Measurements from ENCODE around the gene RUNDC1. TPM values are rescaled to one million over a fixed set of nuclear protein-coding genes. Genes with fewer than 3 reads are reported as not detected.
A peak's percentile ranks its signal among the peaks of the same experiment; 100 is the strongest.

RUNDC1 gene
- total RNA-seq, 1 donor from 2014 or later = 13.1 TPM

DNA sequence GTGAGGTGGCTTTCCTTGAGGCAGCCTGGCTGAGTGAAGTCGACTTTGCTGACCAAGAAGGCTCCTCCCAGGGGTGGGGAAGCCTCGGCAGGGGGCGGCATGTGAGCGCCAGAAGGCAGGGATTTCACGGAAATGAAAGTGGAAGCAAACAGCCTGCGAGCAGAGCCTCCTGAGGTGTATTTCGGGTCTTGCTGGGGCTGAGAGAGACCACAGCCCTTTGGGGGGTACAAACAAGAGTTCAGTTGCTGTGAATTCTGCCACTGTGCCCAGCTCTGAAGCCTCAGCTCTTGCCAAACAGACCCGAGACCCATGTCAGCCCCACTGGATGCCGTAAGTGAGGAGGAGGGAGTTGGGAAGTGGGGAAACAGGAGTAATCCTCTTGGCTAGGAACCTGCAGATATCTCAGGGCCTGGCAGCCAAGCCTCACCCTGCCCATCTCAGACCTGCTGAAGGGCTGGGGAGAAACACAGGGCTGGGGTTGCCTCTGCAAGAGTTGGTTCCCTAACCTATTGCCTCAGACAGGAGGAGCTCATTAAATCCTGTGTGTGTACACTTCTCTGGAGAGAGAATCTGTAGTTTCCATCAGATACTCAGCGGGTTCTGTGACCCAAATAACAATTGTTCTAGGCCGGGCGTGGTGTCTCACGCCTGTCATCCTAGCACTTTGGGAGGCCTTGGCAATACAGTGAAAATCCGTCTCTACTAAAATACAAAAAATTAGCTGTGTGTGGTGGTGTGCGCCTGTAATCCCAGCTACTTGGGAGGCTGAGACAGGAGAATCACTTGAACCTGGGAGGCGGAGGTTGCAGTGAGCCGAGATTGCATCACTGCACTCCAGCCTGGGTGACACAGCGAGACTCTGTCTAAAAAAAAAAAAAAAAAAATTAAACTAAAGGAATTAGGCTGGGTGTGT is 26.5 kb downstream of the RUNDC1 start, which contains the start of gene IFI35:
IFI35 (plus strand) TSS at position 146 of the 913 bp plus-strand sequence; CDS start at position 310, 164 bp downstream.
- DNase-seq (ENCODE audit: low spot score) = peak; percentile 78
- peak; percentile 67 for TF ChIP-seq CTCF (IDR thresholded peaks at IDR 0.05)
- H3K36me3 Mint-ChIP-seq (ENCODE audit: low read depth) = peaks cover 7% of the 10 kb centered on the region
- H3K9me3 Mint-ChIP-seq (ENCODE audit: low read depth) = no peaks in the 10 kb centered on the region
- H3K4me1 Mint-ChIP-seq (ENCODE audit: low read depth) = peaks cover 28% of the 10 kb centered on the region
- H3K4me3 Mint-ChIP-seq (ENCODE audit: unreplicated experiment) = peak within 1 kb of the TSS; percentile 91
- peak within 1 kb of the TSS; percentile 99 for H3K27ac Mint-ChIP-seq (ENCODE audit: unreplicated experiment)
- H3K27me3 Mint-ChIP-seq (ENCODE audit: low read depth) = no peaks in the 10 kb centered on the region

- Mint-ChIP-seq H3K9me3 (ENCODE audit: low read depth) (no peaks in the 10 kb centered on the region), H3K27ac (ENCODE audit: unreplicated experiment) (no peak overlapping the region), H3K27me3 (ENCODE audit: low read depth) (no peaks in the 10 kb centered on the region), H3K36me3 (ENCODE audit: low read depth) (peaks cover 15% of the 10 kb centered on the region), H3K4me3 (ENCODE audit: unreplicated experiment) (no peak overlapping the region), H3K4me1 (ENCODE audit: low read depth) (peaks cover 26% of the 10 kb centered on the region)
- DNase-seq (ENCODE audit: low spot score) = no peak
- TF ChIP-seq CTCF (IDR thresholded peaks at IDR 0.05) = no peak
Measured at GRCh38 chr17:43010667-43011308, 30.4 kb downstream of the RUNDC1 start.

GRCh38 chr17:43011728-43012472 is 31.5 kb downstream of the RUNDC1 start:
- TF ChIP-seq CTCF (IDR thresholded peaks at IDR 0.05) = no peak
- Mint-ChIP-seq H3K4me1 (ENCODE audit: low read depth) (peaks cover 18% of the 10 kb centered on the region), H3K36me3 (ENCODE audit: low read depth) (peaks cover 18% of the 10 kb centered on the region), H3K27me3 (ENCODE audit: low read depth) (no peaks in the 10 kb centered on the region), H3K4me3 (ENCODE audit: unreplicated experiment) (no peak overlapping the region), H3K27ac (ENCODE audit: unreplicated experiment) (no peak overlapping the region), H3K9me3 (ENCODE audit: low read depth) (no peaks in the 10 kb centered on the region)
- DNase-seq (ENCODE audit: low spot score) = no peak

- Mint-ChIP-seq H3K36me3 (ENCODE audit: low read depth) (peaks cover 23% of the 10 kb centered on the region), H3K4me1 (ENCODE audit: low read depth) (peaks cover 15% of the 10 kb centered on the region), H3K4me3 (ENCODE audit: unreplicated experiment) (no peak overlapping the region), H3K9me3 (ENCODE audit: low read depth) (no peaks in the 10 kb centered on the region), H3K27ac (ENCODE audit: unreplicated experiment) (no peak overlapping the region), H3K27me3 (ENCODE audit: low read depth) (no peaks in the 10 kb centered on the region)
- no peak for TF ChIP-seq CTCF (IDR thresholded peaks at IDR 0.05)
- no peak for DNase-seq (ENCODE audit: low spot score)
Measured at GRCh38 chr17:43013296-43013695, 32.9 kb downstream of the RUNDC1 start.
